Choroid plexus epithelial cell (primary cell): Measurements from ENCODE around the gene EHD2.
A peak's percentile ranks its signal among the peaks of the same experiment; 100 is the strongest.
"Not testable (repeated sequence)": the region's sequence is repeated elsewhere in the genome, so short reads cannot be mapped to it uniquely, and the experiment has no call there.

Experiments used
- DNase-seq: peaks from one replicate; pipeline ENCODE4 v3.0.0-alpha.2; 2010; ENCODE audit warnings: low read depth
- H3K4me3 ChIP-seq: 2 replicates; pipeline ENCODE4 v1.5.1; 2011; ENCODE audit warnings: low read depth, mild to moderate bottlenecking, control low read depth, low read length, moderate library complexity
- CTCF ChIP-seq: conservative IDR thresholded peaks from 2 replicates; pipeline ENCODE4 v1.5.1; 2011; ENCODE audit warnings: low read depth, mild to moderate bottlenecking, control low read depth, inconsistent platforms, low read length, moderate library complexity

Gene EHD2

GRCh38 chr19:47758443-47758804, 45.2 kb downstream of the EHD2 start:
- DNase-seq = no peak
- TF ChIP-seq CTCF = no peak
- H3K4me3 ChIP-seq = no peak overlapping the region

- DNase-seq = no peak
- no peak overlapping the region for H3K4me3 ChIP-seq
- no peak for TF ChIP-seq CTCF
These were observed 47.4 kb downstream of the EHD2 start for GRCh38 chr19:47760632-47760999.

GRCh38 chr19:47761566-47761965, 48.3 kb downstream of the EHD2 start:
- no peak overlapping the region for H3K4me3 ChIP-seq
- no peak for TF ChIP-seq CTCF
- DNase-seq = no peak

- TF ChIP-seq CTCF = no peak
- H3K4me3 ChIP-seq = no peak overlapping the region
- no peak for DNase-seq
These were observed 48.9 kb downstream of the EHD2 start for GRCh38 chr19:47762151-47762550.

- H3K4me3 ChIP-seq = no peak overlapping the region
- TF ChIP-seq CTCF = no peak
- peak; percentile 41 for DNase-seq
These were observed 49.5 kb downstream of the EHD2 start for GRCh38 chr19:47762615-47763308.

GRCh38 chr19:47764705-47765104, 51.5 kb downstream of the EHD2 start:
- not testable (repeated sequence) for H3K4me3 ChIP-seq, DNase-seq

- peak; percentile 70 for DNase-seq
- TF ChIP-seq CTCF = peak; percentile 93
- no peak overlapping the region for H3K4me3 ChIP-seq
These were observed 52.5 kb downstream of the EHD2 start for GRCh38 chr19:47765523-47766358.
